Sigmoid colon (tissue), 7 donors: ENCODE data around the gene DAB2IP. TPM values are rescaled to one million over a fixed set of nuclear protein-coding genes. Genes with fewer than 3 reads are reported as not detected.

Source experiments
- DNase-seq: peaks from one replicate; pipeline ENCODE4 v3.0.0-alpha.2; 2019
- H3K27ac ChIP-seq, 4 donors: fragments of 200-600 bp; sonication (generic); one replicate each; pipeline ENCODE4 v1.5.1; 2016 to 2019; ENCODE audit warnings: mild to moderate bottlenecking in 1 of 4
- H3K27me3 ChIP-seq, 3 donors: fragments of 200-600 bp; sonication (generic); one replicate each; pipeline ENCODE4 v1.5.1; 2019; ENCODE audit warnings: mild to moderate bottlenecking in 1 of 3
- H3K36me3 ChIP-seq, 4 donors: fragments of 200-600 bp; sonication (generic); one replicate each; pipeline ENCODE4 v1.5.1; 2016 to 2019
- H3K4me1 ChIP-seq, 4 donors: fragments of 200-600 bp; sonication (generic); one replicate each; pipeline ENCODE4 v1.5.1; 2017 to 2019
- H3K4me3 ChIP-seq, 4 donors: fragments of 200-600 bp; sonication (generic); one replicate each; pipeline ENCODE4 v1.5.1; 2017 to 2019; ENCODE audit warnings: mild to moderate bottlenecking in 2 of 4, moderate library complexity in 1 of 4
- H3K9me3 ChIP-seq, 4 donors: fragments of 200-600 bp in 3 of 4; sonication (generic) in 3 of 4; one replicate each; pipeline versions ENCODE4 v1.5.1 to v1.6.1; 2013 to 2019
- CTCF ChIP-seq, 4 experiments: fragments of 450-650 bp in 3 of 4; fragments of 200-600 bp in 1 of 4; IDR thresholded peaks; one replicate each; pipeline ENCODE4 v1.5.1; 2016 to 2019; ENCODE audit warnings: antibody characterized with exemption in 4 of 4, mild to moderate bottlenecking in 3 of 4, moderate library complexity in 2 of 4
- EP300 ChIP-seq, 4 donors: sonication (generic); formaldehyde crosslinking; IDR thresholded peaks; one replicate each; pipeline ENCODE4 v1.6.1; 2017; ENCODE audit warnings: antibody characterized with exemption in 4 of 4
- POLR2A ChIP-seq, 2 donors: fragments of 450-650 bp; IDR thresholded peaks; one replicate each; pipeline ENCODE4 v1.6.1; 2016; ENCODE audit warnings: antibody characterized with exemption in 2 of 2, mild to moderate bottlenecking in 2 of 2, moderate library complexity in 2 of 2
- POLR2AphosphoS5 ChIP-seq, 4 donors: sonication (generic); formaldehyde crosslinking; IDR thresholded peaks; one replicate each; pipeline ENCODE4 v1.6.1; 2017; ENCODE audit warnings: antibody characterized with exemption in 4 of 4
- WGBS, 2 donors: extraction: QIAGEN DNeasy Blood & Tissue Kit; methylation state at CpG; one replicate each; pipeline ENCODE4 v1.1.7; 2013; 5-methylcytosine and 5-hydroxymethylcytosine counted together
- intact Hi-C: fragments of 100-400 bp; cut with DNase I; formaldehyde crosslinking; loops from one replicate; pipeline ENCODE4 v1.15.1; 2023
- polyA plus RNA-seq, 3 donors: library from polyadenylated mRNA; stranded (reverse); fragments of 200-250 nt; gene quantifications; one replicate each; pipeline ENCODE4 v1.2.3, GENCODE V29; 2013
- total RNA-seq, 4 donors: library from RNA; depleted of rRNA; stranded (reverse); fragments of >200 nt; gene quantifications; one replicate each; pipeline ENCODE4 v1.1.0, GENCODE V29; 2016
- donor health status: healthy with polysubstance abuse.
- donor health status: Bipolar disorder and iron deficiency.
- donor health status: healthy.

Gene DAB2IP
- total and polyA plus RNA-seq, 7 donors = 20.1 to 52.4 (median 34.7) TPM

GRCh38 chr9:121820286-121821005 is 169.0 kb downstream of the DAB2IP start:
- no peaks in the 10 kb centered on the region for H3K9me3 ChIP-seq
- no peaks in the 10 kb centered on the region for H3K27me3 ChIP-seq
- H3K36me3 ChIP-seq = peaks cover 0 to 7% (median 0%) of the 10 kb centered on the region in 4 donors
- H3K4me3 ChIP-seq = no peak overlapping the region
- no peak for TF ChIP-seq EP300 (IDR thresholded peaks at IDR 0.05)
- no peak for TF ChIP-seq CTCF (IDR thresholded peaks at IDR 0.05)
- no peak for TF ChIP-seq POLR2AphosphoS5 (IDR thresholded peaks at IDR 0.05)
- no peak for TF ChIP-seq POLR2A (IDR thresholded peaks at IDR 0.05)
- no peak overlapping the region for H3K27ac ChIP-seq
- H3K4me1 ChIP-seq = no peaks in the 10 kb centered on the region
- intact Hi-C loops = no loop called here
- 95 to 96% methylated on average over 11 of the region's 11 CpGs for WGBS, 2 donors
- no peak for DNase-seq

- intact Hi-C loops = no loop called here
- no peaks in the 10 kb centered on the region for H3K9me3 ChIP-seq
- H3K27me3 ChIP-seq = no peaks in the 10 kb centered on the region
- no peak for DNase-seq
- TF ChIP-seq POLR2A (IDR thresholded peaks at IDR 0.05) (no peak), CTCF (IDR thresholded peaks at IDR 0.05) (no peak), POLR2AphosphoS5 (IDR thresholded peaks at IDR 0.05) (no peak), EP300 (IDR thresholded peaks at IDR 0.05) (no peak)
- WGBS, 2 donors = 93 to 96% methylated on average over 5 of the region's 5 CpGs
- H3K4me1 ChIP-seq = no peaks in the 10 kb centered on the region
- peaks cover 0 to 7% (median 0%) of the 10 kb centered on the region in 4 donors for H3K36me3 ChIP-seq
- H3K4me3 ChIP-seq = no peak overlapping the region
- H3K27ac ChIP-seq = no peak overlapping the region
Observed at GRCh38 chr9:121821326-121821725, 169.9 kb downstream of the DAB2IP start.

GRCh38 chr9:121822093-121823085 is 171.0 kb downstream of the DAB2IP start:
- Histone ChIP-seq H3K4me1 (no peaks in the 10 kb centered on the region), H3K9me3 (no peaks in the 10 kb centered on the region), H3K27ac (no peak overlapping the region), H3K36me3 (peaks cover 0 to 7% (median 0%) of the 10 kb centered on the region in 4 donors), H3K4me3 (no peak overlapping the region), H3K27me3 (no peaks in the 10 kb centered on the region)
- no peak for TF ChIP-seq CTCF (IDR thresholded peaks at IDR 0.05)
- no peak for TF ChIP-seq POLR2AphosphoS5 (IDR thresholded peaks at IDR 0.05)
- TF ChIP-seq EP300 (IDR thresholded peaks at IDR 0.05) = no peak
- TF ChIP-seq POLR2A (IDR thresholded peaks at IDR 0.05) = no peak
- no peak for DNase-seq
- WGBS, 2 donors = 85 to 90% methylated on average over 34 of the region's 34 CpGs
- intact Hi-C loops = no loop called here

GRCh38 chr9:121823451-121824169 is 172.2 kb downstream of the DAB2IP start:
- peaks cover 0 to 7% (median 0%) of the 10 kb centered on the region in 4 donors for H3K36me3 ChIP-seq
- no peaks in the 10 kb centered on the region for H3K4me1 ChIP-seq
- intact Hi-C loops = no loop called here
- no peak overlapping the region for H3K27ac ChIP-seq
- H3K9me3 ChIP-seq = no peaks in the 10 kb centered on the region
- no peak overlapping the region for H3K4me3 ChIP-seq
- H3K27me3 ChIP-seq = no peaks in the 10 kb centered on the region
- DNase-seq = no peak
- 93 to 95% methylated on average over 13 of the region's 13 CpGs for WGBS, 2 donors
- no peak for TF ChIP-seq POLR2A (IDR thresholded peaks at IDR 0.05)
- no peak for TF ChIP-seq POLR2AphosphoS5 (IDR thresholded peaks at IDR 0.05)
- TF ChIP-seq CTCF (IDR thresholded peaks at IDR 0.05) = no peak
- TF ChIP-seq EP300 (IDR thresholded peaks at IDR 0.05) = no peak
